B cell (primary cell): ENCODE results near the gene ORC2. TPM values are rescaled to one million over a fixed set of nuclear protein-coding genes. Genes with fewer than 3 reads are reported as not detected.

Source experiments
- ATAC-seq: fragments of 200-7000 bp; cut with Tn5 transposase; one replicate; pipeline ENCODE4 v1.10.0; 2021; ENCODE audit warnings: low read depth, mild to moderate bottlenecking, moderate number of reproducible peaks, moderate library complexity
- CTCF ChIA-PET: fragments of 350-600 bp; sonication (Branson Sonifier 250); formaldehyde crosslinking; loops from one replicate; lab custom pipeline; 2021; ENCODE audit warnings: antibody characterized with exemption, inconsistent platforms; lab: Charles Lee
- POLR2A ChIA-PET: fragments of 350-600 bp; sonication (Branson Sonifier 250); formaldehyde crosslinking; loops from one replicate; lab custom pipeline; 2021; ENCODE audit warnings: antibody characterized with exemption; lab: Charles Lee
- DNase-seq: peaks from one replicate; pipeline ENCODE4 v3.0.0; 2013
- H2AFZ ChIP-seq: 2 replicates; pipeline ENCODE4 v1.6.1; 2012; ENCODE audit warnings: mild to moderate bottlenecking, low read depth, low read length; ENCODE audit not compliant: insufficient read depth, poor library complexity, severe bottlenecking
- H3K27ac ChIP-seq, 2 donors: 1 replicate in 1 of 2; 2 replicates in 1 of 2; pipeline ENCODE4 v1.5.1; 2012 to 2013; ENCODE audit warnings: low read length in 2 of 2, mild to moderate bottlenecking in 2 of 2, moderate library complexity in 1 of 2
- H3K27me3 ChIP-seq, 4 experiments: fragments of 200-600 bp in 1 of 4; sonication (generic) in 1 of 4; replicated peaks in 1 of 4; 1 replicate in 2 of 4; 2 replicates in 2 of 4; pipeline versions ENCODE4 v1.6.1 to v1.7.0; 2013 to 2016; ENCODE audit warnings: low read length in 3 of 4, mild to moderate bottlenecking in 2 of 4, mixed read lengths in 1 of 4, moderate library complexity in 1 of 4; ENCODE audit not compliant: insufficient read depth in 4 of 4, control insufficient read depth in 3 of 4; ENCODE audit errors: control extremely low read depth in 1 of 4
- H3K36me3 ChIP-seq, 2 experiments: replicated peaks in 1 of 2; 1 replicate in 1 of 2; 2 replicates in 1 of 2; pipeline versions ENCODE4 v1.6.1 to v1.7.1; 2013; ENCODE audit warnings: low read length in 1 of 2; ENCODE audit not compliant: insufficient read depth in 2 of 2, control insufficient read depth in 1 of 2; ENCODE audit errors: control extremely low read depth in 1 of 2, extremely low read depth in 1 of 2
- H3K4me1 ChIP-seq, 2 donors: fragments of 200-600 bp in 1 of 2; sonication (generic) in 1 of 2; 1 replicate in 1 of 2; 2 replicates in 1 of 2; pipeline versions ENCODE4 v1.5.1 to v1.6.1; 2013 to 2017; ENCODE audit warnings: low read length in 2 of 2; ENCODE audit not compliant: control insufficient read depth in 2 of 2, insufficient read depth in 2 of 2
- H3K4me2 ChIP-seq: replicated peaks from 2 replicates; pipeline ENCODE3; 2012; ENCODE audit warnings: mild to moderate bottlenecking, low read depth, low read length; ENCODE audit not compliant: poor library complexity, severe bottlenecking
- H3K4me3 ChIP-seq, 5 experiments: fragments of 200-600 bp in 1 of 5; sonication (generic) in 1 of 5; 1 replicate in 3 of 5; 2 replicates in 2 of 5; pipeline versions ENCODE4 v1.5.1 to v1.7.0; 2011 to 2016; ENCODE audit warnings: low read length in 4 of 5, mild to moderate bottlenecking in 4 of 5, low read depth in 2 of 5, control low read depth in 1 of 5, moderate library complexity in 1 of 5; ENCODE audit not compliant: insufficient read depth in 1 of 5; ENCODE audit errors: control extremely low read depth in 1 of 5, extremely low read depth in 1 of 5
- H3K79me2 ChIP-seq: fragments of 200-600 bp; sonication (generic); one replicate; pipeline ENCODE4 v1.6.0; 2016; ENCODE audit warnings: low read length; ENCODE audit not compliant: control insufficient read depth, insufficient read depth
- H3K9ac ChIP-seq: fragments of 200-600 bp; sonication (generic); 2 replicates; pipeline ENCODE4 v1.6.1; 2017; ENCODE audit warnings: mild to moderate bottlenecking, low read length, moderate library complexity
- H3K9me3 ChIP-seq, 3 donors: one replicate each; pipeline versions ENCODE4 v1.6.1 to v1.7.1; 2013; ENCODE audit warnings: low read length in 2 of 3; ENCODE audit not compliant: control insufficient read depth in 2 of 3, insufficient read depth in 1 of 3; ENCODE audit errors: control extremely low read depth in 1 of 3
- H4K20me1 ChIP-seq: 2 replicates; pipeline ENCODE4 v1.6.0; 2012; ENCODE audit warnings: mild to moderate bottlenecking, low read length; ENCODE audit not compliant: insufficient read depth, control insufficient read depth, poor library complexity, severe bottlenecking
- H3K27ac Mint-ChIP-seq: one replicate; pipeline ENCODE4 v1.8.0; 2021; ENCODE audit warnings: mixed read lengths
- H3K27me3 Mint-ChIP-seq: one replicate; pipeline ENCODE4 v1.8.0; 2021; ENCODE audit warnings: mixed read lengths
- H3K4me1 Mint-ChIP-seq: one replicate; pipeline ENCODE4 v1.8.0; 2021; ENCODE audit warnings: mixed read lengths
- H3K4me3 Mint-ChIP-seq: one replicate; pipeline ENCODE4 v1.8.0; 2021; ENCODE audit warnings: mixed read lengths
- H3K9me3 Mint-ChIP-seq: one replicate; pipeline ENCODE4 v1.8.0; 2022; ENCODE audit warnings: mixed read lengths; ENCODE audit not compliant: insufficient read depth
- CTCF ChIP-seq: fragments of 200-600 bp; IDR thresholded peaks from one replicate; pipeline ENCODE4 v1.8.0; 2022; ENCODE audit warnings: antibody characterized with exemption, mild to moderate bottlenecking
- EZH2 ChIP-seq: IDR thresholded peaks from 2 replicates; pipeline ENCODE4 v1.6.1; 2012; ENCODE audit warnings: borderline replicate concordance, low read depth, mild to moderate bottlenecking, moderate library complexity, low read length; ENCODE audit not compliant: insufficient read depth, poor library complexity, severe bottlenecking
- WGBS: methylation state at CpG from one replicate; pipeline ENCODE4 v1.1.5; 2013; ENCODE audit warnings: missing lambda C conversion rate; ENCODE audit not compliant: insufficient coverage; 5-methylcytosine and 5-hydroxymethylcytosine counted together
- intact Hi-C: fragments of 100-400 bp; cut with micrococcal nuclease; formaldehyde crosslinking; loops from one replicate; pipeline ENCODE4 v1.10.0; 2022
- polyA plus RNA-seq: library from polyadenylated mRNA; depleted of rRNA; stranded (reverse); fragments of >200 nt; gene quantifications from 2 replicates; pipeline ENCODE4 v1.2.3, GENCODE V29; 2012
- total RNA-seq, 2 donors: library from RNA; stranded (reverse); fragments of 120-200 nt in 1 of 2; gene quantifications; 1 replicate in 1 of 2; 2 replicates in 1 of 2; pipeline versions ENCODE4 v1.2.3 to v1.2.4, GENCODE V29; 2013 to 2022

ORC2 gene
- total and polyA plus RNA-seq, 2 donors (not counting 1 experiment from before 2014, with no cell fraction given), result 6.4 to 50.6 TPM

- TF ChIP-seq CTCF, result no peak
- TF ChIP-seq EZH2, result no peak
- no peaks in the 10 kb centered on the region for H3K79me2 ChIP-seq
- intact Hi-C loops, result no loop called here
- no peak overlapping the region for H3K4me3 Mint-ChIP-seq
- H3K9me3 Mint-ChIP-seq, result no peaks in the 10 kb centered on the region
- no peaks in the 10 kb centered on the region for H3K27me3 Mint-ChIP-seq
- no peak overlapping the region for H3K27ac ChIP-seq
- H3K9ac ChIP-seq, result no peak overlapping the region
- H3K4me2 ChIP-seq, result no peak overlapping the region
- peaks cover 0 to 72% of the 10 kb centered on the region in 2 experiments for H3K36me3 ChIP-seq
- ATAC-seq (no peak), DNase-seq (no peak)
- H4K20me1 ChIP-seq, result no peaks in the 10 kb centered on the region
- ChIA-PET CTCF (interaction anchor here (0.8 to 1.2 kb wide), 2 partner anchors 34 to 238 kb away, joined by 3 read pairs; no protein-coding TSS in a partner anchor), POLR2A (no interaction called here)
- H3K27ac Mint-ChIP-seq, result no peak overlapping the region
- H2AFZ ChIP-seq, result no peak overlapping the region
- H3K4me3 ChIP-seq, result no peak overlapping the region
- H3K4me1 ChIP-seq, result no peaks in the 10 kb centered on the region
- no peaks in the 10 kb centered on the region for H3K27me3 ChIP-seq
- no peaks in the 10 kb centered on the region for H3K4me1 Mint-ChIP-seq
- H3K9me3 ChIP-seq, result no peaks in the 10 kb centered on the region
- WGBS, result 100% methylated on average over 1 of the region's 1 CpG
Measured at GRCh38 chr2:200939832-200940231, 23.6 kb downstream of the ORC2 start.

GRCh38 chr2:200930947-200931626, 32.4 kb downstream of the ORC2 start:
- H3K79me2 ChIP-seq, result no peaks in the 10 kb centered on the region
- H2AFZ ChIP-seq, result no peak overlapping the region
- no peaks in the 10 kb centered on the region for H3K4me1 ChIP-seq
- ChIA-PET CTCF (no interaction called here), POLR2A (no interaction called here)
- Mint-ChIP-seq H3K27me3 (no peaks in the 10 kb centered on the region), H3K4me1 (no peaks in the 10 kb centered on the region), H3K4me3 (no peak overlapping the region), H3K27ac (no peak overlapping the region), H3K9me3 (no peaks in the 10 kb centered on the region)
- H3K4me2 ChIP-seq, result no peak overlapping the region
- ATAC-seq (no peak), DNase-seq (no peak)
- no peaks in the 10 kb centered on the region for H3K9me3 ChIP-seq
- intact Hi-C loops, result no loop called here
- peaks cover 2 to 47% of the 10 kb centered on the region in 2 experiments for H3K36me3 ChIP-seq
- no peaks in the 10 kb centered on the region for H4K20me1 ChIP-seq
- no peak overlapping the region for H3K4me3 ChIP-seq
- WGBS, result no CpG with 5 or more reads among the region's 3 CpGs
- no peaks in the 10 kb centered on the region for H3K27me3 ChIP-seq
- no peak overlapping the region for H3K9ac ChIP-seq
- H3K27ac ChIP-seq, result no peak overlapping the region
- no peak for TF ChIP-seq EZH2
- TF ChIP-seq CTCF, result no peak
